ENCODE results near the gene LILRA1.

DNA sequence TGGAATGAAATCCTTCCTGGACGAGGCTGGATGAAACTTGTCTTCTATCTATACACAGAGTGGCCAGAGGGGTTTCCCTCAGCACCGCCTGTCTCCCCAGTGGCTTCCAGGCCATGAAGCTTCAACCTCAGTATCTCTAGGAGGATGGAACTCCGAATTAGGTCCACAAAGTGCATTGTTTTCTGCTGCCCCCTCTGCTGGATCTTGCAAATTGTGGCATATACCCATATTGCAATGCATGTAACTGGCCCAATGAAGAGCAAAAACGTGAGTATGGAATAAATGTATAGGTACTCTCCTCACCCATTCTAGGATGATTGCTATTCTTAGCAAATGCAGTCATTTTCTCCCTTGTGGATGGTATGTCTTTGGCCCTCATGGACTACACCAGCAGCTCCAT is 54.7 kb downstream of the LILRA1 start:
- TF ChIP-seq EZH2phosphoT487 (conservative IDR thresholded peaks at IDR 0.05; ENCODE audit: low read length): no peak
- TF ChIP-seq, protein P1, sequence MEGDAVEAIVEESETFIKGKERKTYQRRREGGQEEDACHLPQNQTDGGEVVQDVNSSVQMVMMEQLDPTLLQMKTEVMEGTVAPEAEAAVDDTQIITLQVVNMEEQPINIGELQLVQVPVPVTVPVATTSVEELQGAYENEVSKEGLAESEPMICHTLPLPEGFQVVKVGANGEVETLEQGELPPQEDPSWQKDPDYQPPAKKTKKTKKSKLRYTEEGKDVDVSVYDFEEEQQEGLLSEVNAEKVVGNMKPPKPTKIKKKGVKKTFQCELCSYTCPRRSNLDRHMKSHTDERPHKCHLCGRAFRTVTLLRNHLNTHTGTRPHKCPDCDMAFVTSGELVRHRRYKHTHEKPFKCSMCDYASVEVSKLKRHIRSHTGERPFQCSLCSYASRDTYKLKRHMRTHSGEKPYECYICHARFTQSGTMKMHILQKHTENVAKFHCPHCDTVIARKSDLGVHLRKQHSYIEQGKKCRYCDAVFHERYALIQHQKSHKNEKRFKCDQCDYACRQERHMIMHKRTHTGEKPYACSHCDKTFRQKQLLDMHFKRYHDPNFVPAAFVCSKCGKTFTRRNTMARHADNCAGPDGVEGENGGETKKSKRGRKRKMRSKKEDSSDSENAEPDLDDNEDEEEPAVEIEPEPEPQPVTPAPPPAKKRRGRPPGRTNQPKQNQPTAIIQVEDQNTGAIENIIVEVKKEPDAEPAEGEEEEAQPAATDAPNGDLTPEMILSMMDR (IDR thresholded peaks at IDR 0.05; ENCODE audit: insufficient read depth, low read length, poor library complexity, severe bottlenecking): no peak
